T-helper 2 cell (primary cell): ENCODE data around the gene CNIH3.
A peak's percentile ranks its signal among the peaks of the same experiment; 100 is the strongest.

Source experiments
- DNase-seq, 5 experiments: peaks; one replicate each; pipeline versions ENCODE4 v3.0.0 to v3.0.0-alpha.2; 2012 to 2022

The CNIH3 gene

GRCh38 chr1:224616756-224617409 is 766 bp downstream of the CNIH3 start:
- no peak for DNase-seq

- no peak for DNase-seq
Measured at GRCh38 chr1:224617410-224618355, 1.6 kb downstream of the CNIH3 start.

DNA sequence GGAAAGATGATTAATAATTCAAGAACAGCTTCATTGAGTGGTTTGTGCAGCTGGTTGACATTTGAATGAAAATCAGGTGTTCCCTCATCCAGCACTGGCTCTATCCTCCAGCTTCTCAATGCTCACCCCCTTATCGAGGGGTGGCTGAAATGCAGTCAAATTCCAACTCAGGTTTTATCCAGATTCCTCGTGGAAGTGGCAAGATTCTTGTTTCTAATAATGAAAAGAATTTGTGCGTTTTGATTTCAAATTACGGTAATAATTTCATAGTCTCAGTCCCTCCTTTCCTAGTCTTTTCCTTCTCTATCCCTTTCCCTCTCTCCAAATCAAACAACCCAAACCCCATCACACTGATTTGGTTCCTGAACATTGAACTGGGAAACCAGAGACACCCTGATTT is 3.1 kb downstream of the CNIH3 start:
- no peak for DNase-seq

DNA sequence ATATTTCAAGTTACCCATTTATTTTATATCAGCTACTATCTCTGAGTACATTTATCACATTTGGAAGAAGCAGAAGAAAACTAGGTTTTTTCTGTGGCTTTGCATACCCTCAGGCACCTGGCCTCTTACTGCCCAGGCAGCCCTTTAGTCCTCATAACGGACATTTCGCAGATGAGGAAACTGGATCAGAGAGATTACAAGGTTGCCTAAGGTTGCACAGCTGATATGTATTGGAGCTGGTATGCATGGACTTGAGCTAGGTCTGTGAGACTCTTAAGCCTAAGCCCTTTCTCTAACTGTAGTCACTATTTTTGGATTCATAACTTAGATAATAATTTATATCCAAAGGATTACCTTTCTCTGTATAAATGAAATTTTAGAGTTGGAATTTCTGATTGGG is 4.0 kb downstream of the CNIH3 start:
- DNase-seq, result no peak

GRCh38 chr1:224621813-224622682 is 5.9 kb downstream of the CNIH3 start:
- no peak for DNase-seq

GRCh38 chr1:224622831-224623230 is 6.7 kb downstream of the CNIH3 start:
- no peak for DNase-seq

DNA sequence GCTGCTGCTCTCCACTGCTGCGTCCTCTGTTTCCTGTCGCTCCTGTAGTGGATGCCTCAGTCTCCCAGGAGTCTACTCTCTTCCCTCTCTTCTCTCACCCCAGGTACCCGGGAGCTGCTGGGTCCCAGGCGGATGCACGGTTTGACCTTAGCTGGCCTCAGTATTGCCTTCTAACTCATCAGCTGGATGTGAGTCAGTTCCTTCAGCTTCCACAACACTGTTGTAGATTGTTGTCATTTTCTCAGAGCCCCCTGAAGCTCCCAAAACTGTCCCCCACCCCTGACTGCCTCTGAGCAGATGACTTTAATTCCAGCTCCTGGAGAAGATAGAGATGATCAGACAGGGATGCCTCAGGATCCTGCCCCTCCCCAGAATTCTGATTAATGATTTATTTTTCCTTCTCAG is 7.2 kb downstream of the CNIH3 start:
- peak in 1 of 5 experiments; percentile 70 for DNase-seq

- DNase-seq, result peak; percentile 20 to 99 (median 64)
Measured at GRCh38 chr1:224623743-224624333, 7.7 kb downstream of the CNIH3 start.

GRCh38 chr1:224624432-224624831 is 8.3 kb downstream of the CNIH3 start:
- no peak for DNase-seq

- no peak for DNase-seq
Measured at GRCh38 chr1:224626042-224626441, 9.9 kb downstream of the CNIH3 start.

DNA sequence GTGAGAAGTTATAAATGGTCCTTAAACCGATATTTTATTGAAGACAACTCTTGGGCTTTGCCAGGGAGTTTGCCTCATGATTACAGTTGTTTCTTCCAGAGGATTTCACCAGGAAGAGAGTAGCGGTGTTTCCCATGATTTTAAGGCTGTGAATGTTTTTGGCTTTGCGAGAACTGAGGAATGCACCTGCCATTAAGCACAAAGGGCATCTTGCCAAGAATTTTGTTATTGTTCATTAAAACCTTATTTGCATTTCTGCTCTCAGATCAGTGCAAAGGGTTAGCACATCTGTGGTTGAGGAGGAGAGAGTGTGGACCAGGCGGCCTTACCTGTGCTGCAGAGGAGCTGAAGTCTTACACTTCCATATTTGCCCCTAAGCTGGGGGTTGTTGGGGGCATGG is 13.8 kb downstream of the CNIH3 start:
- no peak for DNase-seq

GRCh38 chr1:224631462-224632115 is 15.5 kb downstream of the CNIH3 start:
- no peak for DNase-seq

DNA sequence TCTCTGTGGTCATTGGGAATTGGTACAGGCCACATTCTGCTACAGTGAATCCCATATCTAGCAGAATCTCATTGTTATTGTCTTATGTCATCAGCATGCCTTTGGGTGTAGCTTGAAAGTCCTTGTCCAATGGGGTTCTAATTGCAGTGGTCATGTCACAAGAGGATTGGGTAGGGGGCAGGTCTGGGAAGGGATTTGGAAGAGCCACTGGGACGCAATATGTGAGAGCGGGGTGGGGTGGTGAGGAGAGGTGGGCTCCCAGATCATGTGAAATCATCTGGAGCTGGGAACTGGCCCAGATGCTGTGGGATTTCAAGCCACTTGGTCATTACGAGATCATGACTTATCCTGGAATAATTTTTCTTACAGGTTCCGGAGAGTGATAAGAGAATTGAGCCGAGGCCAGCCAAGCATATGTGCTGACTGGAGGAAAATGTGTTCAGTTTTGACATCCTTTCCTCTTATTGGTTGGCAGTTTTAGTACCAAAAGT is 16.3 kb downstream of the CNIH3 start:
- no peak for DNase-seq

GRCh38 chr1:224632921-224633321 is 16.8 kb downstream of the CNIH3 start:
- DNase-seq, result no peak

DNA sequence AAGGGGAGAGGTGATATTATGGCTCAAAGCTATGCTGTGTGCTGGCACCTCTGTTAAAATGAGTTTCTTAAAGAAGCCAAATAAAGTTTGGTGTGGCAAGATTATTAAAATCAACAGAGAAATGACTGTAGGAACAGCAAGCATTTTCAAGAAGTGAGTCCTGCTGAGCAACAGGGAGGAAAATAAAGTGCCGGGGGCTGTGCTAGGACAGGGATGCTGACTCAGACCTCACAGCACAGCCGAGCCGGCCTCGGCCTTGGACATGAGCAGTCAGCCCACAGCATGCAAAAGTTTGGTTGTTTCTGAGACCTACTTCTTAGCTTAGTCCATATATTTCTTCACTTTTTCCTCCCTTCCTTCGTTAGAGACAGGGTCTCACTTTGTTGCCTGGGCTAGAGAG is 19.2 kb downstream of the CNIH3 start:
- no peak for DNase-seq

DNA sequence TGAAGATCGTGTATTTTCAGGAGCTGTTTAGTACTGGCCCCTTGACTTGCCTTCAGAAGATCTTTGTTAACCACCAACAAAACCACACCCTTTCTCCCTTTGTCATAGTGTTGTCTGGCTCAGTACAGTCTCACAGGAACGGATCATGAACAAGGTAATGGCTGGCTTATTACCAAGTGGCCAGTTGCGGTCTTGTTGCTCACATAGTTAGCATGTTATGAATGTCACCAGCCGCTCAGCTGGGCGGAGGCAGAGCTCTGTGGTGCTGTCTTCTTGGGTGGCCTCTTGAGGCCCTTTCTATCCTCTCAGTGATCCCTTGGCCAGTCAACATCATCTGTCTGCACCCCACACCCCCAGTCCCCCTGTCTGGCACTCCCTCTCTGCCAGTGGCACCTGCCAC is 21.4 kb downstream of the CNIH3 start:
- no peak for DNase-seq

- no peak for DNase-seq
Measured at GRCh38 chr1:224637936-224638335, 21.8 kb downstream of the CNIH3 start.

DNA sequence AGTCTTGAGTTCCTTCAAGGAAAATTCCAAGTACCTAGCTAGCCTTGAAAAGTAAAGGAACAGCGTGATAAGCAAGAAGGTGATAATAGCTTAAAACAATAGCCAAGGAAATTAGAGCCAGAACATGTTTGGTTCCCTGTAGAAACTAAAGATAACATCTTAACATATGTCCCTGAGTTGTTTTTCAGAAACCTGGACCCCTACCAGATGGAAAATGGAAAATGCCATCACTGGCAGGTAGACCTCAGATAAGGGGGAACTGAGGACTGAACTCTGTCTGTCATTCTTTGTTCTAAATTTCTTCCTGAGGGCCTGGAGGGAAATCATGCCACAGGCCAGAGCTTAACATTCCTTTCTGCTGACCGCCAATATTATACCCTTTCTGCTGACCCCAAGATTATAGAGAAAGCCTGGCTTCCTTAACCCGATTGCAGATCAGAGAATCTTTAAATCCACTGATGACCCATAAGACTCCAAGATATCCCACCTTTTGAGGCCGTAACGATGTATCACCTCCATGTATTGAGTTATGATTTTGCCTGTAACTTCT is 23.4 kb downstream of the CNIH3 start:
- DNase-seq, result no peak

GRCh38 chr1:224640018-224640417 is 23.9 kb downstream of the CNIH3 start:
- DNase-seq, result no peak

GRCh38 chr1:224640587-224640986 is 24.5 kb downstream of the CNIH3 start:
- DNase-seq, result no peak

GRCh38 chr1:224641030-224641429 is 24.9 kb downstream of the CNIH3 start:
- no peak for DNase-seq

DNA sequence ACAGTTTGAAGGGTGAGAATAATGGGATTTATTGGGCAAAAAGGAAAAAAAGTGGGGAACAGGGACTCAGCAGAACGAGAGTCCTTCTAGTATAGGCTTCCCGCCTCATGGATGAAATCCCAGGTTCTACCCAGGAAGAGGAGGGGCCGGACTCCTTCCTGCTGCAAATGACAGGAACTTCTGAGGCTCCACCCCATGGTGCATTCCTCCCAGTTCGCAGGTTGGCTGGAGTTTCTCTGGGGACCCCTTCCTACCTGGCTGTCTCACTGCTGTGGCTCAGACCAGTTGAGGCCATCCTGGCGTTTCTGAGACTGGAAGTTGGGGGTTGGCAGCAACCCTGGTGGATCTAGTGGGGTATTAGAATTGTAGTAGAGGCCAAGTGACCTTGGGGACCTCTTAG is 27.5 kb downstream of the CNIH3 start:
- no peak for DNase-seq
